NCI-H446 (cell line): Measurements from ENCODE around the gene ZRANB1.

Experiments used
- DNase-seq, 2 experiments: peaks; one replicate each; lab custom pipeline; 2025; lab: John Stamatoyannopoulos, UW

The ZRANB1 gene

GRCh38 chr10:125005312-125006187 lies 63.6 kb downstream of the ZRANB1 start:
- no peak for DNase-seq

GRCh38 chr10:125006188-125006680 lies 64.3 kb downstream of the ZRANB1 start:
- DNase-seq: no peak

- no peak for DNase-seq
Observed at GRCh38 chr10:125006921-125007426, 65.1 kb downstream of the ZRANB1 start.

GRCh38 chr10:125007436-125007835 lies 65.5 kb downstream of the ZRANB1 start:
- DNase-seq: no peak

GRCh38 chr10:125008689-125009638 lies 67.0 kb downstream of the ZRANB1 start:
- no peak for DNase-seq

GRCh38 chr10:125009661-125010161 lies 67.8 kb downstream of the ZRANB1 start:
- no peak for DNase-seq

GRCh38 chr10:125010362-125010761 lies 68.4 kb downstream of the ZRANB1 start:
- no peak for DNase-seq

GRCh38 chr10:125011171-125011925 lies 69.4 kb downstream of the ZRANB1 start:
- no peak for DNase-seq

GRCh38 chr10:125011926-125012705 lies 70.2 kb downstream of the ZRANB1 start:
- no peak for DNase-seq

- DNase-seq: no peak
Observed at GRCh38 chr10:125012851-125013528, 71.1 kb downstream of the ZRANB1 start.

- DNase-seq: no peak
Observed at GRCh38 chr10:125013529-125013872, 71.6 kb downstream of the ZRANB1 start.

- DNase-seq: no peak
Observed at GRCh38 chr10:125014086-125014830, 72.3 kb downstream of the ZRANB1 start.

GRCh38 chr10:125014836-125015355 lies 73.0 kb downstream of the ZRANB1 start:
- DNase-seq: no peak

- DNase-seq: no peak
Observed at GRCh38 chr10:125015356-125015944, 73.5 kb downstream of the ZRANB1 start.

GRCh38 chr10:125016123-125016522 lies 74.2 kb downstream of the ZRANB1 start:
- no peak for DNase-seq

GRCh38 chr10:125016611-125017202 lies 74.8 kb downstream of the ZRANB1 start:
- no peak for DNase-seq

- no peak for DNase-seq
Observed at GRCh38 chr10:125017547-125018298, 75.8 kb downstream of the ZRANB1 start.
